Astrocyte of the cerebellum (primary cell): ENCODE results near the gene IREB2.

Experiments
- DNase-seq: peaks from one replicate; pipeline ENCODE4 v3.0.0-alpha.2; 2011; ENCODE audit warnings: low read depth
- H3K4me3 ChIP-seq: 2 replicates; pipeline ENCODE4 v1.5.1; 2011; ENCODE audit warnings: mild to moderate bottlenecking, low read depth, low read length, moderate library complexity
- CTCF ChIP-seq: IDR thresholded peaks from 2 replicates; pipeline ENCODE4 v1.5.1; 2012; ENCODE audit warnings: low read length, low read depth, moderate library complexity, mild to moderate bottlenecking; ENCODE audit errors: missing control alignments
- in situ Hi-C: cut with HindIII; loops from 2 replicates; pipeline ENCODE4 v1.10.0; 2017; ENCODE audit warnings: low sequenced_read_pairs

Gene IREB2

GRCh38 chr15:78438619-78439285 is 736 bp downstream of the IREB2 start:
- H3K4me3 ChIP-seq: peak overlapping the region; percentile 91
- in situ Hi-C loops: no loop called here
- DNase-seq: no peak
- peak; percentile 49 for TF ChIP-seq CTCF

GRCh38 chr15:78440375-78441373 is 2.7 kb downstream of the IREB2 start:
- in situ Hi-C loops: no loop called here
- H3K4me3 ChIP-seq: no peak overlapping the region
- DNase-seq: no peak
- no peak for TF ChIP-seq CTCF

- no peak overlapping the region for H3K4me3 ChIP-seq
- in situ Hi-C loops: no loop called here
- DNase-seq: no peak
- no peak for TF ChIP-seq CTCF
These were observed 6.2 kb downstream of the IREB2 start for GRCh38 chr15:78444255-78444654.

- DNase-seq: no peak
- H3K4me3 ChIP-seq: no peak overlapping the region
- no peak for TF ChIP-seq CTCF
- in situ Hi-C loops: no loop called here
These were observed 7.9 kb downstream of the IREB2 start for GRCh38 chr15:78445875-78446274.

GRCh38 chr15:78446551-78446950 is 8.5 kb downstream of the IREB2 start:
- no peak for TF ChIP-seq CTCF
- no peak for DNase-seq
- H3K4me3 ChIP-seq: no peak overlapping the region
- in situ Hi-C loops: no loop called here

- no peak overlapping the region for H3K4me3 ChIP-seq
- DNase-seq: no peak
- in situ Hi-C loops: no loop called here
- TF ChIP-seq CTCF: no peak
These were observed 10.6 kb downstream of the IREB2 start for GRCh38 chr15:78448441-78449219.
